Right kidney (tissue), 1 donor: ENCODE data around the gene FAM222B.
A peak's percentile ranks its signal among the peaks of the same experiment; 100 is the strongest.
"Not testable (repeated sequence)": the region's sequence is repeated elsewhere in the genome, so short reads cannot be mapped to it uniquely, and the experiment has no call there.

Experiments
- DNase-seq: peaks from one replicate; pipeline ENCODE4 v3.0.0-alpha.2; 2016

The FAM222B gene

DNA sequence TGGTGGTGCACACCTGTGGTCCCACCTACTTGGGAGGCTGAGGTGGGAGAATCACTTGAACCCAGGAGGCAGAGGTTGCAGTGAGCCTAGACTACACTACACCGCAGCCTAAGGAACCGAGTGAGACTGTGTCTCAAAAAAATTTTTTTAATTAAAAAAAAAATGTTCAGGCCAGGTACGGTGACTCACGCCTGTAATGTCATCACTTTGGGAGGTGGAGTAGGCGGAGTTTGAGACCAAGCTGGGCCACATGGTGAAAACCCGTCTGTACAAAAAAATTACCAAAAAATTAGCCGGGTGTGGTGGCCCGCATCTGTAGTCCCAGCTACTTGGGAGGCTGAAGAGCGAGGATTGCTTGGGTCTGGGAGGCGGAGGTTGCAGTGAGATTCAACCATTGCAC is 3.6 kb upstream of the FAM222B start:
- DNase-seq: no peak

DNA sequence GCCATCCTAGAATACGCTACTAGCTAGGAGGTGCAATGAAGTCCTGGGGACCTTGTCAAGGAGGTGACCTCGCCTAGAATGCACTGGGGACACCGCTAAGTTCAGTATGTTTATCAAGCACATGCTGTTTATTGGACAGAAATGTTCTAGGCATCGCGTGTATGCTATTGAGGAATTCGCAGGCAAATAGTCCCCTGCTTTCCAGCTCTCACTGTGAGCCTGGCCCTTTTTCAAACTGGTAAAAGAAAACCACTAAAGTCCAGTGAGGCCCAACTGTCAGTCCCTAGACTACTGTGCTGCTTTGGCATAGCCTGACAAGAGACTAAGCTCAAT is 1.2 kb upstream of the FAM222B start:
- no peak for DNase-seq

DNA sequence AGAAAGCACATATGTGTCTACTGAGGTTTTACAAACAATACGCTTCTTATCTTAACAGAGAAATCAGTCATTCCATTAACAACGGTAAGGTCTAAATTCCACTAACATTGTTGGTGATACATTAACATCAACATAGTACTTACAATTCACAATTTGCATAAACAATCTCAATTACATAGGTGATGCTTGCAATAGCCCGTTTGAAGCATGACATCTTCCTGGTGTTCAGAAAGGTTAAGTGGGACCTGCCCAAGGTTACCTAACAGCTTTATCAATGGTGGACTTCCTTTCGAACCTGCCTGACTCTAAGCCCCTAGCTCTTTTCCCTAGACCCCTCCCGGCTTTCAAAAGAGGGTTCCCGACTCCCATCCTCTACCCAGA is 699 bp downstream of the FAM222B start:
- DNase-seq: no peak

DNA sequence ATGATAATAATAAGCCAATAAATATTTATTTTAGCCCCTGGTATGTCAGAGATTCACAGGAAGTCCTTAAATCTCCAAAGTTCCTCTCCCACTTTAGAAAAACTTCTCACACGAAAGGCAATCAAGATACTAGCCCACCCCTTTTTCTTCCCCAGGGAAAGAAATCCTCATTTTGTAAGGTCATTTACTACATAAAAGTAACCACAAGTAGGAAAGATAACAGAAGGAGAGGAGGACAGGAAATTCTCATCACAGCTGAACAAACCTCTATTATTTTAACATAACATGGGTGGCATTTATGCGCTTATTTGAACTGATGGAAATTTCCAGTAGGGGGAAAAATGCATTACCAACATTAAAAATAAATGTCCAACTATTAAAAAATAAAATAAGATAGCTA is 3.4 kb downstream of the FAM222B start:
- DNase-seq: no peak

DNA sequence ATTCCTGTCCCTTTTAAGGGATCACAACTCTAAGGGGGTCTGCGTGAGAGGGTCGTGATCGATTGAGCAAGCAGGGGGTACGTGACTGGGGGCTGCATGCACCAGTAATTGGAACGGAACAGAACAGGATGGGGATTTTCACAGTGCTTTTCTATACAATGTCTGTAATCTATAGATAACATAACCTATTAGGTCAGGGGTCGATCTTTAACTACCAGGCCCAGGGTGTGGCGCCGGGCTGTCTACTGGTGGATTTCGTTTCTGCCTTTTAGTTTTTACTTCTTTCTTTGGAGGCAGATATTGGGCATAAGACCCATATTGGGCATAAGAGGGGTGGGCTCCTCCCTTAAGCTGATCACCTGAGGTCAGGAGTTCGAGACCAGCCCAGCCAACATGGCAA is 6.0 kb downstream of the FAM222B start:
- DNase-seq: not testable (repeated sequence)

DNA sequence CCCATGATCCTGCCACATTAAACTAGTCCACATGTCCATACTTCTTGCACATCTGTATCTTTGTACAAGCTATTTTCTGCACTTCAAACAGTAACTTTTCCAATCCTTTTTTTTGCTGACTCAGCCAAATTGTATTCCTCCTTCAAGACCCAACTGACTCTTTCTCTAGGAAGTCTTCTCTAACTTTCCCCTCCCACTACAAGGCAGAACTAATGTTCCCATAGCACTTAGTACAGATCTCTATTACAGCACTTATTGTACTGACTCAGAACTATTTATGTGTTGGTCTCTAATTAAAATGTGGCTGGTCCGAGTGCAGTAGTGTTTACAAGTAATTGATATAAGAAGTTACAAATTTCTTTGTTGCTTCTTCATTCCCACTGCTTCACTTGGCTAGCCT is 8.2 kb downstream of the FAM222B start:
- DNase-seq: no peak

DNA sequence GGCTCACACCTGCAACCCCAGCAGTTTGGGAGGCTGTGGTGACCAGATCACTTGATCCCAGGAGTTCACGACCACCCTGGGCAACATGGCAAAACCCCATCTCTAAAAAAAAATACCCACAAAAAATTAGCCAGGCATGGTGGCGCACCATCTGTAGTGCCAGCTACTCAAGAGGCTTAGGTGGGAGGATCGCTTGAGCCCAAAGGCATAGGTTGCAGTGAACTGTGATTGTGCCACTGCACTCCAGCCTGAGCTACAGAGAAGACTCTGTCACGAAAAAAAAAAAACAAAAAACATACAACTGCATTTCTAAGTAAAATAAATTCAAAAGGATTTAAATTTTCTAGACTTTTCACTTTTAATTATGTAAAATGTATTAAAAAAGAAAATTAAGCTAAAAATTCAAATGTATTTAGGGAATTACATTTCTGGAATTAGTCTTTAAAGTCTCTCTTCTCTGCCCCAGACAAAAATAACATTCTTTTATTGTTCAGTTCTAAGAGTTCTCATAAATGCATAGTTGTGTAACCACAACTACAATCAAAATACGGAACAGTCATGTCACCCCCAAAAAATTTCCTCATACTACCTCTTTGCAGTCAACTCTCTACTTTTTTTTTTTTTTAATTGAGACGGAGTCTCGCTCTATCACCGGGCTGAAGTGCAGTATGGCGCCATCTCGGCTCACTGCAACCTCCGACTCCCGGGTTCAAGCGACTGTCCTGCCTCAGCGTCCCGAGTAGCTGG is 14.1 kb downstream of the FAM222B start:
- DNase-seq: no peak

DNA sequence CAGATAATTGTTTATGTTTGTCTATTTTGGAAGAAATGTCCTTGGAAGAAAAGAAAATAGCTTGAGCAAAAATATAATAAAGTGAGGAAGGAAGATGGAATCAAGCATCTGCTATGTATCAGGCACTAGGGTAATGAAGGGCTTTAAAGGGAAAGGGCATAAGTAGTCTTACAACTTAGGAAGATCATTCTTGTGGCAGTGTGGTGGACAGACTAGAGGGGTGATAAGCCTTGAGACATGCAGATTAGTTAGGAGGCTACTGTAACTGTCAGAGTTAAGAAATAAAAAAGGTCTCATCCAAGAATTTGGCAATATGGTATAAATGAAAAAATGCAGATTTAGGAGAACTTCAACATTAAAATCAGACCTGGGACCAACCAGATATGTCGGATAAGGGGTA is 14.9 kb downstream of the FAM222B start:
- no peak for DNase-seq

DNA sequence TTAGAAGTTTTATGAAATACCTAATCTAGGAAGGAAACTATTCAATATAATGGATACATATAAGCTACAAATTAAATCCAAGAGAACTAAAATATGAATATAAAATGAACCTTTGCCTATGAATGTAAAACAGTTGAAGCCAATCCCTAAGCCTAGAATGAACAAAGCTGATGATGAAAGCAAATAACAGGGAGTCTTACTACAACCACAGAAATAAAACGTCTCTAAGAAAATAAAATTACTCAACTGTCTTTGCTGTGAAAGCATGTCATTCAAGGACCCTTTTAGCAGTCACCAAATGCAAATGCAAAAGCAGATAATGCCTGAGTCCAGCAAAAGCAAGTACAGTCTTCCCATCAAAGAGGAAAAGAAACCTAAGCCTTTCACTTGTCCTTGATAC is 23.0 kb downstream of the FAM222B start:
- no peak for DNase-seq

DNA sequence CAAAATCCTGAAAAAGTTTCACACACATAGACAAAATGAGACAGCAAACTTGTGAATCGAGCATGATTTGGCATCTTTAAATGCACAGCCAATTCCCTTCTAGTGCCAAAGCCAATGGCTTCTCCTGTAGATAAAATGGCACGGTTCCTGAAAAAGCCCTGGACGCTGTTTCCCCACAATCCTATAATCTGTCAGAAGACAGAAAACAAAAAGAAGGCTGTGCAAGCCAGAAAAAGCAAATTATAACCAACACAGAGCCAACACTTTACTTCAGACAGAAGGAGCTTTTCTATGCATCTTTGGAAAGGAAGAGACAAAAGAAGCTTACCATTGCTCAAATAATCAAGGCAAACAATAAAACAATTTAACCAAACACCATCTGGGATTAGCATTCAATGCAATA is 23.8 kb downstream of the FAM222B start:
- no peak for DNase-seq

DNA sequence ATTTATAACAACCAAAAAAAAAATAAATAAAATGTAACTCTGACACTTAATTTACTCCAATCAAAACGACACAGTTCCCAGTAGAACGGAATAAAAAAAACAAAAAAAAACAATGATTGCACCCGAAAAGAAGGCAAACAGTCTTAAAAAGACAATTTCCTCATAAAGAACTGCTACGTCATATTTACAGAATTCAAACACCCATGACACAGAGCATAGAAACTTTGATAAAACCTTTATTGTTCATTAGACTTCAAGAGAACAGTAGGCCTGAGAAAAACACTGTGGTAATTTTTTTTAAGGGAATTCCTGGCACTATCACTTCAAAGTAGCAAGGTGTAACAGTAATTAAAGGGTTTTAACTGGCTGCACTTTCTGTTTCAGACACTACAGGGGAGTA is 26.1 kb downstream of the FAM222B start:
- no peak for DNase-seq

DNA sequence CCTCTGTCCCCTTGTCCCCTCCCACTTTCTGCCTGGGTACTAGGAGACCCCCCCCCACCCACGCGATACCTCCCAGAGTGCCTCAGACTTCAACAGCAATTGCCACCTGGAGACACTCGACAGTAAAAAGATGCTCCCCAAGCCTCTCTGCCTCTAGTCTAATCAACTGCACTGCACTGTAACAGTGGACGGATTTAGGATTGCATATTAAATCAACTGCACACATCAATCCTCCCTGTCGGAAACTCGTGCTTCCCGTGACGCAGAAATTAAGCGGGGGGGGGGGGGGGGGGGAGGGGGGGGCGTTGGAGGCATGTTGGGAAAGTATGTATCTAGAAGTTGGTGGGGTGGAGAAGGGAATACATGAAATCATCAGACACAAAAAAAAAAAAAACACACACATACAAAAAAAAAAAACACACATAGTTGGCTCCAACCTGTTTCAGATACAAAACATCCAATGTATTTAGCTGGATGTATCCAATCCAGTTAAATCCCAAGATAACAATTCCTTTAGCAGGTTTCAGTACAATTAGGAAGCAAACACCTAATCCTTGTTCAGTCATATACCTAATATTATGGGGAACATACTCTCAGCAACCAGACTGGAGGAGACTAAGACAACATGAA is 29.7 kb downstream of the FAM222B start:
- DNase-seq: no peak

DNA sequence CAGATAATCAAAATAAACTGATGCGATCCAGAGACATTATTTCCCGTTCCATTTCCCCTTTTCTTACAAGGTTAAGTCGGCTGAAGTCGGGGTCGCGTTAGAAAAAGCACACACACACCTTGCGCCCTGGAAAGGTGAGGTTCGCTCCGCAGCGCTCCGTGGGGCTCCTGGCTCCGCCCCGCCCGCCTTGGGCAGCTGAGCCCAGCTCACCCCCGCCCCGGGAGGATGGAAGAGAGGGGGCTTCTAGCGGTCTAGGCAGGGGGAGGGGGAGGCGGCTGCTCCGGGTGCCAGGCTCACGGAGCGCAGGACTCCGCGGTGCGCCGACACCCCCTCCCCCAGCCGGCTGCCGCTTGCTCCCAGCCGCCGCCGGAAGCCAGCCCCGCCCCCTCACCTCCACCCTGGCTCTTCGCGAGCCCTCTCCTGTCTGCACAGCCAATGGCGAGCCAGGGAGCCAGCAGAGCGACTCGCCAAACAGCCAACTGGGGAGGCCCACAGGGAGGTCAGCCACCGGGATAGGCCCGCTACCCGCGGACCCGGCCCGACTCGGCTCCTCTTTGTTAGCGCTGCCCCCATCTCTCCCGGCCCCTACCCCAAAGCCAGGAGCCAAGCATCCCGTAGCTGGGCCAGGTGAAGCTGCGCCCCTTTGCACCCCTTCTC is 30.4 kb downstream of the FAM222B start:
- peak; percentile 83 for DNase-seq

DNA sequence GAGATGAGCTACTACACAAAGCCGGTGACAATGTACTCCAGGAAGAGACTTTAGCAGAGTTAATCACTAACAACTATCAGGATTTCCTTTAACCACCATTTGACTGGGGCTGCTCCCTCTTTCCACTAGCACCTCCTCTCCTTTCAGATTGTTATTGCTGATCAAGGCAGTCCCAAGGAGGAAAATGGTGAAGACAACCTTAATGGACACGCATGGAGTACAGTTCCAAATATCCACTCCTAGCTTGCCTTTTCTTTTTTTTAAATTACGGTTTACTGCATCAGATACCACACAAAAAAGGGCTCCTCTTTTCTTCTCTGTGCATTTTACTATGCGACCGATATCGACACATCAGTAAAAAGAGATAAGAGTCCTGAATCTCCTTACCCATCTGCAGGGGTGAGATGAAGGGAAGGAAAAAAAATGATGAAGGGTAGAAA is 30.9 kb downstream of the FAM222B start:
- no peak for DNase-seq

DNA sequence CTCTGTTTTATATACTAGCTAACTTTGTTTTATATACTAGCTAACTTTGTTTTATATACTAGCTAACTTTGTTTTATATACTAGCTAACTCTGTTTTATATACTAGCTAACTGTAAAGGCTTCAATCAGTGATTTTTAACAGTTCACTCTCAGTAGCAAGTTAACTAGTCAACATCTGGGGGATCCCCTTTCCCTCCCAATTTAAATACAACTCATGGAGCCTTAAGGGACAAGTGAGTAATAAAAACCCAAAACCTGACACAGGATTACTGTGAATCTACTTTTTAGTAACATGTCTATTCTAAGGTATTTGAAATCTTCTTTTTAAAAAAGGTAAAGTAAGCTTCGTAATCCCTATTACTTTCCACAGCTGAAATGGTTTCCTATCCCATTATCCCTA is 32.2 kb downstream of the FAM222B start:
- DNase-seq: no peak

DNA sequence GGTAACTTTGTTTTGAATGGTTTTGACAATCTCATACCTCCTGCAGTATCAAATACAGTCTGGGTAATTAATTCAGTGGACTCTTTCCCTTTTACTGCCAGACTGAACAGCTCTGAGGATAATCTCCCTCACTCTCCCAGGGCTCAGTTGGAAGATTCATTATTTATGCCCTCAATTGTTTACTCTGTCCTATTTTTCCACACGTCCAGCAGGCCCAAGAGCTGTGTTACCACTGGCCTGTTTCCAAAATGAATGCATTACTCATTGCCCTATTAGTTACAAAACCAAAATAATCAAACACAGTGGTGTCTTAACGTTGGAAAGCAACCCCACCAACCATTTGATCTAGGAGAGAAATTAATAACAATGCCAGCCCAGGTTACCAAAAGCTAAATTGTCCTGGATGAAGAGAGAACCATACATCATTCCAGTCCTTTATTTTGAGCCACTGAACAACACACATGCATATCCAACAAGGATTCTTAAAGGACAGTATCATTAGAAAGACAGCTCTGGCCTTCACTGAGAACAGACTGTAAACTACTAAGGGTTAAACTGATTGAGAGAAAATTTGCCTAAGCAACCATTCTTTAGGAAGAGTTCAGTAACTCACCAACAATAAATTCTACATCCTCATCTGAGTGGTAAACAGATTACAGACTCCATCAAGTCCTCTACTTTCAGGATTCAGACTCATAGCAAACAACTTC is 34.5 kb downstream of the FAM222B start:
- no peak for DNase-seq

DNA sequence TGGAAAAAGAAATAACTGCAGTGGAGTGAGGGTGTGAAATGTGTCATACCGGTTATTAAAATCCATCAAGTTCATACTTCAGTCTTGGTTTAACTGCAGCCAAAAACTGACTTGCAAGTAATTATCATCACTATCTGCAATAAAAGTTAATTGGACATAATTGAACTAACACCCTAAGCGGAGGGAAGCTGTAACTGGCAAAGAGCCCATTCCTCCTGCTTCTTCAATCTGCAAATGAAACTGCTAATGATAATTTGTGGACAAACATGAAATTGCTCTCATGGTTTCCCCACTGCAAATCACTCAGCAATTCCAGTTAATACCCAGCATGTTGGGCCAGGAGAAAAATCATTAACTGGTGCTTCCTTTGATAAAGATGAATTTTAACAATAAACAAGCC is 46.5 kb downstream of the FAM222B start:
- no peak for DNase-seq

DNA sequence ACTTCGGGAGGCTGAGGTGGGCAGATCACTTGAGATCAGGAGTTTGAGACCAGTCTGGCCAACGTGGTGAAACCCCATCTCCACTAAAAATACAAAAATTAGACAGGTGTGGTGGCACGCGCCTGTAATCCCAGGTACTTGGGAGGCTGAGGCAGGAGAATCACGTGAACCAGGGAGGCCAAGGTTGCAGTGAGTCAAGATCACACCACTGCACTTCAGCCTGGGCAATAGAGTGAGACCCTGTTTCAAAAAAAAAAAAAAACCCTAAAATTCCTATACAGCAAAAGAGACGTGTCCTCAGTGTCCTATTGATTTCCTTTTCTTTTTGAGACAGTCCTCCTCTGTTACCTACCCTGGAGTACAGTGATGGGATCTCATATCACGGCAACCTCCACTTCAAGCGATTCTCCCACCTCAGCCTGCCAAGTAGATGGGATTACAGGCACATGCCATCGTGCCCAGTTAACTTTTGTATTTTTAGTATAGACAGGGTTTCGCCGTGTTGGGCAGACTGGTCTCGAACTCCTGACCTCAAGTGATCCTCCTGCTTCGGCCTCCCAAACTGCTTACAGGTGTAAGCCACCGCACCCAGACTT is 47.6 kb downstream of the FAM222B start:
- DNase-seq: not testable (repeated sequence)

DNA sequence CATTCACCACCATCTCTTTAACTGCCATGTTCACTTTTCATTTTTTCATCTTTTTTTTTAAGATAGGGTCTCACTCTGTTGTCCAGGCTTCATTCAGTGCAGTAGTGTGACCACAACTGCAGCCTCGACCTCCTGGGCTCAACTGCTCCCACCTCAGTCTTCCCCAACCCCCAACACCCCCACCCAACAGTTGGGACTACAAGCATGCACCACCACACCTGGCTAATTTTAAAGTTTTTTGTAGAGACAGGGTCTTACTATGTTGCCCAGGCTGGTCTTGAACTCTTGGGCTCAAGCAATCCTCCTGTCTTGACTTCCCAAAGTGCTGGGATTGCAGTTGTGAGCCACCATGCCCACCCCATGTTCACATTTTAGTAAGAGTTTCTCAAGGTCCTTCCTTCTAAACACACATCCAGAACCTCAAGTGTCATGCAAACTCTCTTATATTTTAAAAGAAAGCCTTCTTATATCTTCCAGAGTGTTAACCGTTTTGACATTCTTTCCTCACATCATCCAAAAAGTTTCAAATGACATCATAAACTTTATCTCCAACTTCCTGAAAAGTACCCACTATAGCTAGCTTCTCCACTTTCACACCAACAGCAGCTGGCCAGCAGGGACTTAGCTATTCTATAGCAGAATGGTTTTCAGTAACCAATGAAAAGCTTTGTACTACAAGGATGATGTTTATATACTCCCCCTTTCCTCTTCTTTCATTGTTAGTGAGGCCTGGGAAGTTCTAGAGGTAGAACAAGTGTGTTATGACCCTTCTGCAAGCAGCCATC is 49.5 kb downstream of the FAM222B start:
- DNase-seq: no peak

DNA sequence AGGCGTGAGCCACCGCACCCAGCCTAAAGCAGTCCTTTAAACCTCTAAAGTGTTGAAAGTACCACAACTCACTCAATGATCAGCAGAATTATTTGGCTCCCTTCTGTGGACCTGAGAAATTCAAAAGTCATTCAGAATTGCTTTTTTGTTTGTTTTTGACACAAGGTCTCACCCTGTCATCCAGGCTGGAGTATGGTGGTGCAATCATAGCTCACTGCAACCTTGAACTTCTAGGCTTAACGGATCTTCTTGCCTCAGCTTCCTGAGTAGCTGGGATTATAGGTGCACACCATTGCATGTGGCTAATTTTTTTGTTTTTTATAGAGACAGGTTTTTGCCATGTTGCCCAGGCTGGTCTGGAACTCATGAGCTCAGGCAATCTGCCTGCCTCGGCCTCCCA is 54.5 kb downstream of the FAM222B start:
- no peak for DNase-seq

DNA sequence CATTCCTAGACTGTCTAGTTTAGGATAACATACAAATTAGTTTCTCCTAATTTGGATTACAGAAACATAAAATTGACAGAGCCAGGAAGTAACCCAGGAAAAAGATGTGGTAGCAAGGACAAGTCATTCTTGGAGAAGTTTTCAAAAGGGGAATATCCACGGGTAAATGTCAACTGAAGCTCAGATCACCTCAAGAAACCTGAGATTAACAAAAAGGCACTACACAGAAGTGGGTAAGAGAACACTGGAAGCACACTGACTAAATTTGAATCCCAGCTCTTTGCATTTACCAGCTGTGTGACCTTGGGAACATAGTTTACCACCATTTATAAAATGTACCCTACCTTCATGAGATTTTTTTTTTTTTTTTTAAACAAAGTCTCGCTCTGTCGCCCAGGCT is 59.4 kb downstream of the FAM222B start:
- DNase-seq: no peak

DNA sequence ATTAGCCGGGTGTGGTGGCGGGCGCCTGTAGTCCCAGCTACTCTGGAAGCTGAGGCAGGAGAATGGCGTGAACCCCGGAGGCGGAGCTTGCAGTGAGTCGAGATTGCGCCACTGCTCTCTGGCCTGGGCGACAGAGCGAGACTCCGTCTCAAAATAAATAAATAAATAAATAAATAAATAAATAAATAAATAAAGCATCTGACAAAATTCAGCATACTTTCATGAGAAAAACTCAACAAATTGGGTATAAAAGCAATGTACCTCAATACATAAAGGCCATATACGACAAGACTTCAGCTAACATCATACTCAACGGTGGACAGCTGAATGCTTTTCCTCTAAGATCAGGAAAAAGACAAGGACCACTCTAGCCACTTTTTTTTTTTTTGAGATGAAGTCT is 63.0 kb downstream of the FAM222B start:
- DNase-seq: not testable (repeated sequence)
